OCI-LY7 (cell line): Measurements from ENCODE around the gene OR2C1. TPM values are rescaled to one million over a fixed set of nuclear protein-coding genes. Genes with fewer than 3 reads are reported as not detected.

Source experiments
- BruUV-seq: library from RNA; stranded (reverse); fragments of 400-500 nt; replicated peaks from 2 replicates; lab custom pipeline; 2021; lab: Mats Ljungman, UMichigan
- CTCF ChIA-PET: fragments of 300-600 bp; sonication (Branson Sonifier 250); formaldehyde crosslinking; loops from one replicate; lab custom pipeline; 2022; ENCODE audit warnings: antibody characterized with exemption; ENCODE audit not compliant: unreplicated experiment; lab: Charles Lee
- POLR2A ChIA-PET: fragments of 300-600 bp; sonication (Branson Sonifier 250); formaldehyde crosslinking; loops from one replicate; lab custom pipeline; 2022; ENCODE audit warnings: antibody characterized with exemption; lab: Charles Lee
- DNase-seq: peaks from one replicate; pipeline ENCODE4 v3.0.0-alpha.2; 2015; ENCODE audit warnings: low spot score
- H2AFZ ChIP-seq: fragments of 200-600 bp; sonication (generic), shearing (Covaris generic); 2 replicates; pipeline ENCODE4 v1.6.1; 2014; ENCODE audit warnings: mild to moderate bottlenecking, antibody characterized with exemption, low read length, moderate library complexity
- H3K27ac ChIP-seq: fragments of 200-600 bp; sonication (generic); 2 replicates; pipeline ENCODE4 v1.5.1; 2014; ENCODE audit warnings: mixed run types, low read depth, mild to moderate bottlenecking, moderate library complexity, low read length, inconsistent platforms; ENCODE audit not compliant: poor library complexity, severe bottlenecking
- H3K36me3 ChIP-seq: fragments of 200-600 bp; sonication (generic); 2 replicates; pipeline ENCODE4 v1.6.1; 2014; ENCODE audit warnings: mild to moderate bottlenecking, antibody characterized with exemption, low read length, moderate library complexity, mixed read lengths; ENCODE audit not compliant: insufficient read depth
- H3K4me1 ChIP-seq: fragments of 200-600 bp; sonication (generic); 2 replicates; pipeline ENCODE4 v1.5.1; 2014; ENCODE audit warnings: mild to moderate bottlenecking, low read length; ENCODE audit not compliant: insufficient read depth, poor library complexity, severe bottlenecking
- H3K4me2 ChIP-seq: fragments of 200-600 bp; sonication (generic); 2 replicates; pipeline ENCODE4 v1.6.1; 2014; ENCODE audit warnings: mild to moderate bottlenecking, low read length
- H3K4me3 ChIP-seq: fragments of 200-600 bp; sonication (generic); 2 replicates; pipeline ENCODE4 v1.5.1; 2014; ENCODE audit warnings: mild to moderate bottlenecking, low read depth, low read length; ENCODE audit not compliant: poor library complexity, severe bottlenecking
- H3K79me2 ChIP-seq: fragments of 200-600 bp; sonication (generic); 2 replicates; pipeline ENCODE4 v1.6.1; 2016; ENCODE audit warnings: low read depth, mild to moderate bottlenecking, low read length, moderate library complexity, mixed read lengths; ENCODE audit not compliant: insufficient read depth
- H3K9me2 ChIP-seq: fragments of 200-600 bp; sonication (generic); 2 replicates; pipeline ENCODE4 v1.6.1; 2016; ENCODE audit warnings: mild to moderate bottlenecking, low read length, mixed read lengths; ENCODE audit not compliant: insufficient read depth
- H3K9me3 ChIP-seq: fragments of 200-600 bp; sonication (generic); 2 replicates; pipeline ENCODE4 v1.6.1; 2014; ENCODE audit warnings: mild to moderate bottlenecking, mixed run types, low read length, mixed read lengths
- H4K20me1 ChIP-seq: fragments of 200-600 bp; sonication (generic); 2 replicates; pipeline ENCODE4 v1.6.1; 2014; ENCODE audit warnings: mild to moderate bottlenecking, antibody characterized with exemption, low read length, moderate library complexity, mixed read lengths; ENCODE audit not compliant: insufficient read depth
- CTCF ChIP-seq: fragments of 200-600 bp; sonication (generic); conservative IDR thresholded peaks from 2 replicates; pipeline ENCODE4 v1.5.1; 2014; ENCODE audit warnings: mild to moderate bottlenecking, antibody characterized with exemption, low read length, moderate library complexity, mixed read lengths
- EZH2phosphoT487 ChIP-seq: fragments of 200-600 bp; sonication (generic); IDR thresholded peaks from 2 replicates; pipeline ENCODE4 v1.6.1; 2018; ENCODE audit warnings: low read depth, borderline replicate concordance, mild to moderate bottlenecking, mixed run types, antibody characterized with exemption, low read length, moderate library complexity, mixed read lengths
- intact Hi-C: fragments of 100-400 bp; cut with micrococcal nuclease; formaldehyde crosslinking; loops from one replicate; pipeline ENCODE4 v1.10.0; 2022; ENCODE audit not compliant: unreplicated experiment
- total RNA-seq, 2 experiments: library from RNA; depleted of rRNA in 1 of 2; stranded (reverse); fragments of >200 nt in 1 of 2; shearing (Covaris generic) in 1 of 2; gene quantifications; 2 replicates each; pipeline ENCODE4 v1.2.3, GENCODE V29; 2014 to 2022

The OR2C1 gene
- total RNA-seq, 2 experiments from 2014 or later = 0.09 TPM; not detected in 1

GRCh38 chr16:3356118-3356517 is 429 bp downstream of the OR2C1 start:
- CTCF ChIA-PET = no interaction called here
- DNase-seq = no peak
- Histone ChIP-seq H3K36me3 (no peaks in the 10 kb centered on the region), H3K4me2 (no peak overlapping the region), H3K27ac (no peak overlapping the region), H3K9me2 (no peaks in the 10 kb centered on the region), H2AFZ (no peak overlapping the region), H3K9me3 (no peaks in the 10 kb centered on the region), H3K4me1 (peaks cover 9% of the 10 kb centered on the region), H3K79me2 (no peaks in the 10 kb centered on the region), H4K20me1 (no peaks in the 10 kb centered on the region), H3K4me3 (no peak overlapping the region)
- POLR2A ChIA-PET = no interaction called here
- BruUV-seq = no TSS peak
- intact Hi-C loops = no loop called here
- TF ChIP-seq CTCF (no peak), EZH2phosphoT487 (no peak)

- CTCF ChIA-PET = no interaction called here
- intact Hi-C loops = no loop called here
- no peaks in the 10 kb centered on the region for H3K9me2 ChIP-seq
Observed at GRCh38 chr16:3358871-3359270, 3.2 kb downstream of the OR2C1 start.

GRCh38 chr16:3362931-3363330 is 7.2 kb downstream of the OR2C1 start:
- Histone ChIP-seq H3K4me2 (no peak overlapping the region), H3K36me3 (no peaks in the 10 kb centered on the region), H2AFZ (no peak overlapping the region), H4K20me1 (no peaks in the 10 kb centered on the region), H3K4me1 (peaks cover 14% of the 10 kb centered on the region), H3K9me2 (no peaks in the 10 kb centered on the region), H3K79me2 (no peaks in the 10 kb centered on the region), H3K4me3 (no peak overlapping the region), H3K27ac (no peak overlapping the region), H3K9me3 (no peaks in the 10 kb centered on the region)
- BruUV-seq = no TSS peak
- ChIA-PET POLR2A (interaction anchor here (0.8 kb wide), 1 partner anchor 8 kb away, joined by 3 read pairs; no protein-coding TSS in a partner anchor), CTCF (no interaction called here)
- intact Hi-C loops = no loop called here
- DNase-seq = no peak
- TF ChIP-seq CTCF = no peak
- TF ChIP-seq EZH2phosphoT487 = no peak

More at GRCh38 chr16:3358871-3359270, 3.2 kb downstream of the OR2C1 start:
- Histone ChIP-seq H3K4me1 (peaks cover 11% of the 10 kb centered on the region), H2AFZ (no peak overlapping the region), H3K4me3 (no peak overlapping the region), H3K36me3 (no peaks in the 10 kb centered on the region), H3K27ac (no peak overlapping the region), H3K9me3 (no peaks in the 10 kb centered on the region), H3K4me2 (no peak overlapping the region), H3K79me2 (no peaks in the 10 kb centered on the region), H4K20me1 (no peaks in the 10 kb centered on the region)
- DNase-seq = no peak
- POLR2A ChIA-PET = no interaction called here
- TF ChIP-seq CTCF (no peak), EZH2phosphoT487 (no peak)
- BruUV-seq = no TSS peak
